HepG2 (cell line): ENCODE data around the gene CACHD1. TPM values are rescaled to one million over a fixed set of nuclear protein-coding genes. Genes with fewer than 3 reads are reported as not detected.

Experiments
- ADNP ChIP-seq: sonication (generic); formaldehyde crosslinking; IDR thresholded peaks from 2 replicates; pipeline ENCODE4 v1.4.0; 2020; ENCODE audit warnings: missing genetic modification reagents
- DR1 ChIP-seq: sonication (generic); formaldehyde crosslinking; IDR thresholded peaks from 2 replicates; pipeline ENCODE4 v1.8.0; 2021; ENCODE audit warnings: mild to moderate bottlenecking, missing genetic modification reagents, inconsistent platforms
- JUND ChIP-seq: sonication (generic); formaldehyde crosslinking; IDR thresholded peaks from 2 replicates; pipeline ENCODE4 v1.8.0; 2022; ENCODE audit warnings: mild to moderate bottlenecking, missing genetic modification reagents
- MAFG ChIP-seq: sonication (generic); formaldehyde crosslinking; IDR thresholded peaks from 2 replicates; pipeline ENCODE4 v1.5.1; 2020; ENCODE audit warnings: mild to moderate bottlenecking, missing genetic modification reagents
- NONO ChIP-seq, 2 experiments: fragments of 450-650 bp in 1 of 2; sonication (generic) in 1 of 2; formaldehyde crosslinking in 1 of 2; IDR thresholded peaks in 1 of 2; conservative IDR thresholded peaks in 1 of 2; 2 replicates each; pipeline versions ENCODE4 v1.6.1 to v1.8.0; 2017 to 2022; ENCODE audit warnings: mild to moderate bottlenecking in 1 of 2, missing genetic modification reagents in 1 of 2, moderate library complexity in 1 of 2
- RAD21 ChIP-seq: fragments of 450-650 bp; formaldehyde crosslinking; IDR thresholded peaks from 2 replicates; pipeline ENCODE4 v1.5.0; 2020; ENCODE audit warnings: mild to moderate bottlenecking
- RCOR2 ChIP-seq: IDR thresholded peaks from 2 replicates; pipeline ENCODE4 v1.6.1; 2016; ENCODE audit warnings: missing biosample characterization, missing genetic modification reagents
- SMARCE1 ChIP-seq: fragments of 450-650 bp; IDR thresholded peaks from 2 replicates; pipeline ENCODE4 v1.6.1; 2017; ENCODE audit warnings: borderline replicate concordance
- ZFAT ChIP-seq: sonication (generic); formaldehyde crosslinking; conservative IDR thresholded peaks from 2 replicates; pipeline ENCODE4 v1.8.1; 2023; ENCODE audit warnings: missing genetic modification reagents, inconsistent platforms
- ZNF329 ChIP-seq: sonication (generic); formaldehyde crosslinking; IDR thresholded peaks from 2 replicates; pipeline ENCODE4 v1.9.0; 2021; ENCODE audit warnings: low read depth, mild to moderate bottlenecking, missing genetic modification reagents
- ZSCAN21 ChIP-seq: sonication (generic); formaldehyde crosslinking; IDR thresholded peaks from 2 replicates; pipeline ENCODE4 v1.8.0; 2022; ENCODE audit warnings: mild to moderate bottlenecking, missing genetic modification reagents, moderate library complexity, borderline replicate concordance
- polyA plus RNA-seq, 8 experiments: library from polyadenylated mRNA; depleted of rRNA in 3 of 8; stranded (reverse) in 7 of 8; unstranded in 1 of 8; fragments of >200 nt; fragmentation: Illumina TruSeq in 4 of 8; extraction: Trizol in 4 of 8; gene quantifications; 2 replicates each; pipeline versions ENCODE4 v1.2.1 to v1.2.3, GENCODE V29; 2011 to 2016; ENCODE audit warnings: low read depth in 4 of 8, missing spikeins in 1 of 8, mixed read lengths in 1 of 8; ENCODE audit not compliant: insufficient read depth in 1 of 8
- total RNA-seq, 5 experiments: library from RNA; depleted of rRNA; stranded (reverse); fragments of >200 nt; fragmentation: Illumina TruSeq; extraction: Trizol; gene quantifications; 2 replicates each; pipeline ENCODE4 v1.2.3, GENCODE V29; 2016; ENCODE audit warnings: low read depth in 1 of 5
- TF ChIP-seq, protein P1 (sequence below): sonication (generic); formaldehyde crosslinking; conservative IDR thresholded peaks from 2 replicates; pipeline ENCODE4 v1.4.0; 2020; ENCODE audit warnings: mild to moderate bottlenecking, missing genetic modification reagents, moderate library complexity
- TF ChIP-seq, protein P2 (sequence below): IDR thresholded peaks from 2 replicates; pipeline ENCODE4 v1.6.1; 2016; ENCODE audit warnings: low read depth, missing genetic modification reagents, missing compliant biosample characterization
- TF ChIP-seq, protein P3 (sequence below): sonication (generic); formaldehyde crosslinking; IDR thresholded peaks from 2 replicates; pipeline ENCODE4 v1.4.0; 2020; ENCODE audit warnings: mild to moderate bottlenecking, low read depth, missing genetic modification reagents
- TF ChIP-seq, protein P4 (sequence below): sonication (generic); formaldehyde crosslinking; IDR thresholded peaks from 2 replicates; pipeline ENCODE4 v1.4.0; 2020; ENCODE audit warnings: missing genetic modification reagents

Gene CACHD1
- total and polyA plus RNA-seq, 2 of the 13 experiments (the other 11 are each of a cell fraction or from before 2014, with no cell fraction given), result 0.11 TPM; not detected in 1

DNA sequence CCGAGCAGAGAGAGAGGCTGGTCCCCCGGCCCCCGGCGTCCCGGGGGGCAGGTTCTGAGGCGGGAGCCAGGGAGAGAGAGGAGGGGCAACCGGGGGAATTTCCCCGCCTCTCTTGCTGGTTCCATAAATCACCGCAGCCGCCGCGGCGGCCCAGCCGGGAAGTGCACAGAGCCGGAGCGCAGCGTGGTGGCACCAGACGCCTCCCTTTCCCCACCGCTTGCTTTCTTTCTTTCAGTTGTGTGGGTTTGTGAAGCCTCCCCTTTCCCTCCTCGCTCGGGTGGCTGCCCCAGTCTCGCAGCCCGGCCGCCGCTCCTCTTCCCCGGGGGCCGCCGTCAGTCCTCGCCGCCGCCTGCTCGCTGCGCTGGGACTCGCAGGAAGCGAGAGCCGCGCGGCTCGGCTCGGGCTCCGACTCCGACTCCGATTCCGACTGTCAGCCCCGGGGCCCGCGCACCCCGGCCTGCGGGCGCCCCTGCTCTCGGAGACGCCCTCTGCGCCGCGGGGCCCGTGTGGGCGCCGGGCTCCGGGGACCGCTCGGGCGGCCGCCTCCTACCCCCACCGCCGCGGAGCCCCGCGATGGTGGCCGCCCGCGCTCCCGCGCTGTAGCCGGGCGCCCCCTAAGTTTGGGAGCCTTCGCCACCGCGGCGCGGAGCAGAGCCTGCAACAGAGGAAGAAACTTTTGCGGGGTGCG lies at the start of gene CACHD1 (continued):
- TF ChIP-seq ZSCAN21 (CRISPR knock-in tag), result no peak
- TF ChIP-seq, protein P1, sequence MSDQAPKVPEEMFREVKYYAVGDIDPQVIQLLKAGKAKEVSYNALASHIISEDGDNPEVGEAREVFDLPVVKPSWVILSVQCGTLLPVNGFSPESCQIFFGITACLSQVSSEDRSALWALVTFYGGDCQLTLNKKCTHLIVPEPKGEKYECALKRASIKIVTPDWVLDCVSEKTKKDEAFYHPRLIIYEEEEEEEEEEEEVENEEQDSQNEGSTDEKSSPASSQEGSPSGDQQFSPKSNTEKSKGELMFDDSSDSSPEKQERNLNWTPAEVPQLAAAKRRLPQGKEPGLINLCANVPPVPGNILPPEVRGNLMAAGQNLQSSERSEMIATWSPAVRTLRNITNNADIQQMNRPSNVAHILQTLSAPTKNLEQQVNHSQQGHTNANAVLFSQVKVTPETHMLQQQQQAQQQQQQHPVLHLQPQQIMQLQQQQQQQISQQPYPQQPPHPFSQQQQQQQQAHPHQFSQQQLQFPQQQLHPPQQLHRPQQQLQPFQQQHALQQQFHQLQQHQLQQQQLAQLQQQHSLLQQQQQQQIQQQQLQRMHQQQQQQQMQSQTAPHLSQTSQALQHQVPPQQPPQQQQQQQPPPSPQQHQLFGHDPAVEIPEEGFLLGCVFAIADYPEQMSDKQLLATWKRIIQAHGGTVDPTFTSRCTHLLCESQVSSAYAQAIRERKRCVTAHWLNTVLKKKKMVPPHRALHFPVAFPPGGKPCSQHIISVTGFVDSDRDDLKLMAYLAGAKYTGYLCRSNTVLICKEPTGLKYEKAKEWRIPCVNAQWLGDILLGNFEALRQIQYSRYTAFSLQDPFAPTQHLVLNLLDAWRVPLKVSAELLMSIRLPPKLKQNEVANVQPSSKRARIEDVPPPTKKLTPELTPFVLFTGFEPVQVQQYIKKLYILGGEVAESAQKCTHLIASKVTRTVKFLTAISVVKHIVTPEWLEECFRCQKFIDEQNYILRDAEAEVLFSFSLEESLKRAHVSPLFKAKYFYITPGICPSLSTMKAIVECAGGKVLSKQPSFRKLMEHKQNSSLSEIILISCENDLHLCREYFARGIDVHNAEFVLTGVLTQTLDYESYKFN, result no peak
- TF ChIP-seq RAD21 (CRISPR knock-in tag), result 0 out of 2 replicates have a peak, but pooled peaks have one; percentile 4
- no peak for TF ChIP-seq SMARCE1
- TF ChIP-seq RCOR2 (CRISPR knock-in tag), result no peak
- no peak for TF ChIP-seq ADNP (CRISPR knock-in tag)
- TF ChIP-seq, protein P2, sequence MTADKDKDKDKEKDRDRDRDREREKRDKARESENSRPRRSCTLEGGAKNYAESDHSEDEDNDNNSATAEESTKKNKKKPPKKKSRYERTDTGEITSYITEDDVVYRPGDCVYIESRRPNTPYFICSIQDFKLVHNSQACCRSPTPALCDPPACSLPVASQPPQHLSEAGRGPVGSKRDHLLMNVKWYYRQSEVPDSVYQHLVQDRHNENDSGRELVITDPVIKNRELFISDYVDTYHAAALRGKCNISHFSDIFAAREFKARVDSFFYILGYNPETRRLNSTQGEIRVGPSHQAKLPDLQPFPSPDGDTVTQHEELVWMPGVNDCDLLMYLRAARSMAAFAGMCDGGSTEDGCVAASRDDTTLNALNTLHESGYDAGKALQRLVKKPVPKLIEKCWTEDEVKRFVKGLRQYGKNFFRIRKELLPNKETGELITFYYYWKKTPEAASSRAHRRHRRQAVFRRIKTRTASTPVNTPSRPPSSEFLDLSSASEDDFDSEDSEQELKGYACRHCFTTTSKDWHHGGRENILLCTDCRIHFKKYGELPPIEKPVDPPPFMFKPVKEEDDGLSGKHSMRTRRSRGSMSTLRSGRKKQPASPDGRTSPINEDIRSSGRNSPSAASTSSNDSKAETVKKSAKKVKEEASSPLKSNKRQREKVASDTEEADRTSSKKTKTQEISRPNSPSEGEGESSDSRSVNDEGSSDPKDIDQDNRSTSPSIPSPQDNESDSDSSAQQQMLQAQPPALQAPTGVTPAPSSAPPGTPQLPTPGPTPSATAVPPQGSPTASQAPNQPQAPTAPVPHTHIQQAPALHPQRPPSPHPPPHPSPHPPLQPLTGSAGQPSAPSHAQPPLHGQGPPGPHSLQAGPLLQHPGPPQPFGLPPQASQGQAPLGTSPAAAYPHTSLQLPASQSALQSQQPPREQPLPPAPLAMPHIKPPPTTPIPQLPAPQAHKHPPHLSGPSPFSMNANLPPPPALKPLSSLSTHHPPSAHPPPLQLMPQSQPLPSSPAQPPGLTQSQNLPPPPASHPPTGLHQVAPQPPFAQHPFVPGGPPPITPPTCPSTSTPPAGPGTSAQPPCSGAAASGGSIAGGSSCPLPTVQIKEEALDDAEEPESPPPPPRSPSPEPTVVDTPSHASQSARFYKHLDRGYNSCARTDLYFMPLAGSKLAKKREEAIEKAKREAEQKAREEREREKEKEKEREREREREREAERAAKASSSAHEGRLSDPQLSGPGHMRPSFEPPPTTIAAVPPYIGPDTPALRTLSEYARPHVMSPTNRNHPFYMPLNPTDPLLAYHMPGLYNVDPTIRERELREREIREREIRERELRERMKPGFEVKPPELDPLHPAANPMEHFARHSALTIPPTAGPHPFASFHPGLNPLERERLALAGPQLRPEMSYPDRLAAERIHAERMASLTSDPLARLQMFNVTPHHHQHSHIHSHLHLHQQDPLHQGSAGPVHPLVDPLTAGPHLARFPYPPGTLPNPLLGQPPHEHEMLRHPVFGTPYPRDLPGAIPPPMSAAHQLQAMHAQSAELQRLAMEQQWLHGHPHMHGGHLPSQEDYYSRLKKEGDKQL (CRISPR knock-in tag), result no peak
- TF ChIP-seq, protein P3, sequence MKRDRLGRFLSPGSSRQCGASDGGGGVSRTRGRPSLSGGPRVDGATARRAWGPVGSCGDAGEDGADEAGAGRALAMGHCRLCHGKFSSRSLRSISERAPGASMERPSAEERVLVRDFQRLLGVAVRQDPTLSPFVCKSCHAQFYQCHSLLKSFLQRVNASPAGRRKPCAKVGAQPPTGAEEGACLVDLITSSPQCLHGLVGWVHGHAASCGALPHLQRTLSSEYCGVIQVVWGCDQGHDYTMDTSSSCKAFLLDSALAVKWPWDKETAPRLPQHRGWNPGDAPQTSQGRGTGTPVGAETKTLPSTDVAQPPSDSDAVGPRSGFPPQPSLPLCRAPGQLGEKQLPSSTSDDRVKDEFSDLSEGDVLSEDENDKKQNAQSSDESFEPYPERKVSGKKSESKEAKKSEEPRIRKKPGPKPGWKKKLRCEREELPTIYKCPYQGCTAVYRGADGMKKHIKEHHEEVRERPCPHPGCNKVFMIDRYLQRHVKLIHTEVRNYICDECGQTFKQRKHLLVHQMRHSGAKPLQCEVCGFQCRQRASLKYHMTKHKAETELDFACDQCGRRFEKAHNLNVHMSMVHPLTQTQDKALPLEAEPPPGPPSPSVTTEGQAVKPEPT (CRISPR knock-in tag), result no peak
- TF ChIP-seq DR1 (CRISPR knock-in tag), result no peak
- no peak for TF ChIP-seq ZNF329
- TF ChIP-seq, protein P4, sequence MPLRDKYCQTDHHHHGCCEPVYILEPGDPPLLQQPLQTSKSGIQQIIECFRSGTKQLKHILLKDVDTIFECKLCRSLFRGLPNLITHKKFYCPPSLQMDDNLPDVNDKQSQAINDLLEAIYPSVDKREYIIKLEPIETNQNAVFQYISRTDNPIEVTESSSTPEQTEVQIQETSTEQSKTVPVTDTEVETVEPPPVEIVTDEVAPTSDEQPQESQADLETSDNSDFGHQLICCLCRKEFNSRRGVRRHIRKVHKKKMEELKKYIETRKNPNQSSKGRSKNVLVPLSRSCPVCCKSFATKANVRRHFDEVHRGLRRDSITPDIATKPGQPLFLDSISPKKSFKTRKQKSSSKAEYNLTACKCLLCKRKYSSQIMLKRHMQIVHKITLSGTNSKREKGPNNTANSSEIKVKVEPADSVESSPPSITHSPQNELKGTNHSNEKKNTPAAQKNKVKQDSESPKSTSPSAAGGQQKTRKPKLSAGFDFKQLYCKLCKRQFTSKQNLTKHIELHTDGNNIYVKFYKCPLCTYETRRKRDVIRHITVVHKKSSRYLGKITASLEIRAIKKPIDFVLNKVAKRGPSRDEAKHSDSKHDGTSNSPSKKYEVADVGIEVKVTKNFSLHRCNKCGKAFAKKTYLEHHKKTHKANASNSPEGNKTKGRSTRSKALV (CRISPR knock-in tag), result peak; percentile 88
- TF ChIP-seq ZFAT (CRISPR knock-in tag), result no peak
- no peak for TF ChIP-seq MAFG (CRISPR knock-in tag)
- no peak for TF ChIP-seq JUND
- no peak for TF ChIP-seq NONO (IDR thresholded peaks at IDR 0.05)
- TF ChIP-seq NONO (CRISPR knock-in tag; conservative IDR thresholded peaks at IDR 0.05), result no peak
